Measurements from ENCODE around the gene FRYL. TPM values are rescaled to one million over a fixed set of nuclear protein-coding genes. Genes with fewer than 3 reads are reported as not detected.

The FRYL gene
- total RNA-seq, 2 donors from 2014 or later: 29.7 to 47.0 TPM

DNA sequence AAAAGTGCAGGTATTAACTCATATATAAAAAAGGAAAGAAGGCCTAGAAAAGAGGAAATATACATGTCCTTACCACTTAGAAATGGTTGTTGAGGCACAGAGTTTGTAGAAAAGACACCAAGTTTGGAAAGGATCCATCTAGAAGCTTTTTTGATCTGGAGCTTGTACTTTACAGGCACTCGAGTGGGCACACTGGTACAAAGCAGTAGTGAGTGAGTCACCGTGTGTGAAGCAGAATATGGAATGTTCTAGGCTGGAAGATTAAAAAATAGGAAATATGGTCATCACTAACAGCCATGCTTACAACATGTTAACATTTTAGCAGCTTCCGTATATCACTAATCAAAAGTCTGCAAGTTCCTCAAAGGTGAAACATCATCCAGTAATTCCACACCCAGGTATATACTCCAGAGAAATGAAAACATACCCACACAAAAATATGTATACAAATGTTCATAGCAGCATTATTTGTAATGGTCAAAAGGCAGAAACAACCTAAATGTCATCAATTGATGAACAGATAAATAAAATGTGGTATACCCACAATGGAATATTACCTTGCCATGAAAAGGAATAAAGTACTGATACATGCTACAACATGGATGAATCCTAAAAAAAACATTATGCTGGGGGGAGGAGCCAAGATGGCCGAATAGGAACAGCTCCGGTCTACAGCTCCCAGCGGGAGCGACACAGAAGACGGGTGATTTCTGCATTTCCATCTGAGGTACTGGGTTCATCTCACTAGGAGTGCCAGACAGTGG is 69.5 kb downstream of the FRYL start:
- Histone ChIP-seq H3K36me3 (replicated peaks in 1 of 2; ENCODE audit: insufficient read depth in 1 of 2, low read depth in 2 of 2) (peaks cover 0 to 9% of the 10 kb centered on the region in 2 donors), H3K4me3 (no peak overlapping the region), H3K27me3 (no peaks in the 10 kb centered on the region), H3K9me3 (no peaks in the 10 kb centered on the region), H3K4me1 (no peaks in the 10 kb centered on the region), H3K27ac (no peak overlapping the region)
- WGBS, 2 donors: 95 to 96% methylated on average over 8 of the region's 8 CpGs
- no peak for DNase-seq
- TF ChIP-seq POLR2A (IDR thresholded peaks at IDR 0.05): no peak
- TF ChIP-seq, protein P1, sequence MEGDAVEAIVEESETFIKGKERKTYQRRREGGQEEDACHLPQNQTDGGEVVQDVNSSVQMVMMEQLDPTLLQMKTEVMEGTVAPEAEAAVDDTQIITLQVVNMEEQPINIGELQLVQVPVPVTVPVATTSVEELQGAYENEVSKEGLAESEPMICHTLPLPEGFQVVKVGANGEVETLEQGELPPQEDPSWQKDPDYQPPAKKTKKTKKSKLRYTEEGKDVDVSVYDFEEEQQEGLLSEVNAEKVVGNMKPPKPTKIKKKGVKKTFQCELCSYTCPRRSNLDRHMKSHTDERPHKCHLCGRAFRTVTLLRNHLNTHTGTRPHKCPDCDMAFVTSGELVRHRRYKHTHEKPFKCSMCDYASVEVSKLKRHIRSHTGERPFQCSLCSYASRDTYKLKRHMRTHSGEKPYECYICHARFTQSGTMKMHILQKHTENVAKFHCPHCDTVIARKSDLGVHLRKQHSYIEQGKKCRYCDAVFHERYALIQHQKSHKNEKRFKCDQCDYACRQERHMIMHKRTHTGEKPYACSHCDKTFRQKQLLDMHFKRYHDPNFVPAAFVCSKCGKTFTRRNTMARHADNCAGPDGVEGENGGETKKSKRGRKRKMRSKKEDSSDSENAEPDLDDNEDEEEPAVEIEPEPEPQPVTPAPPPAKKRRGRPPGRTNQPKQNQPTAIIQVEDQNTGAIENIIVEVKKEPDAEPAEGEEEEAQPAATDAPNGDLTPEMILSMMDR (IDR thresholded peaks at IDR 0.05): no peak
- no peak for ATAC-seq
- intact Hi-C loops (cut with DNase I): no loop called here

DNA sequence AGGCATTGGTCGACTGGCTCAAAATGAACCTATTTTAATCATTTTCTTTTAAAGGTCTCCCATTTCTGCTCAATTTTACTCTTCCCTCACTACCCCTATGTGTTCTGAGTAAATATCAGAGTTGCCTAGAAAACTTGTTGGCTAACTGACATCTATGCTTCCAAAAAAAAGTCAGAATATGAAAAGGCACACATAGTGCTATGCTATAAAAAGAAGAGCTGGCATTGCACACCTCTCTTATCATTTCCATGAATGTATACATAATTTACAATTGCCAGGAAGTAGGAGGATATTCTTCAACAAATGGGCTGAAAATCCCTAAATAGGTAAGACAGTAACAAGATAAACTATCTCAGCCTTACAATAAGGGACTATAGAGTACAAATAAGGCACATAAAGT is 70.2 kb downstream of the FRYL start:
- Histone ChIP-seq H3K27me3 (no peaks in the 10 kb centered on the region), H3K27ac (no peak overlapping the region), H3K36me3 (replicated peaks in 1 of 2; ENCODE audit: insufficient read depth in 1 of 2, low read depth in 2 of 2) (peaks cover 0 to 9% of the 10 kb centered on the region in 2 donors), H3K4me1 (no peaks in the 10 kb centered on the region), H3K9me3 (no peaks in the 10 kb centered on the region), H3K4me3 (no peak overlapping the region)
- intact Hi-C loops (cut with DNase I): no loop called here
- DNase-seq (no peak), ATAC-seq (no peak)
- TF ChIP-seq, protein P1 (IDR thresholded peaks at IDR 0.05): no peak
- no peak for TF ChIP-seq POLR2A (IDR thresholded peaks at IDR 0.05)
- WGBS, 2 donors: 61 to 87% methylated on average over 1 of the region's 1 CpG

- Histone ChIP-seq H3K4me1 (no peaks in the 10 kb centered on the region), H3K27ac (no peak overlapping the region), H3K27me3 (no peaks in the 10 kb centered on the region), H3K4me3 (no peak overlapping the region), H3K9me3 (no peaks in the 10 kb centered on the region), H3K36me3 (replicated peaks in 1 of 2; ENCODE audit: insufficient read depth in 1 of 2, low read depth in 2 of 2) (peaks cover 0 to 9% of the 10 kb centered on the region in 2 donors)
- TF ChIP-seq, protein P1 (IDR thresholded peaks at IDR 0.05): no peak
- TF ChIP-seq POLR2A (IDR thresholded peaks at IDR 0.05): no peak
- no peak for ATAC-seq
- intact Hi-C loops (cut with DNase I): no loop called here
- WGBS, 2 donors: 98 to 99% methylated on average over 7 of the region's 7 CpGs
- no peak for DNase-seq
Measured at GRCh38 chr4:48708610-48709009, 71.5 kb downstream of the FRYL start.

GRCh38 chr4:48706736-48707135 is 73.3 kb downstream of the FRYL start:
- no peaks in the 10 kb centered on the region for H3K4me1 ChIP-seq
- no peak overlapping the region for H3K4me3 ChIP-seq
- peaks cover 0 to 9% of the 10 kb centered on the region in 2 donors for H3K36me3 ChIP-seq (replicated peaks in 1 of 2; ENCODE audit: insufficient read depth in 1 of 2, low read depth in 2 of 2)
- ATAC-seq (no peak), DNase-seq (peak in 2 of 4 donors; percentile 9 to 17)
- intact Hi-C loops (cut with DNase I): no loop called here
- TF ChIP-seq, protein P1 (IDR thresholded peaks at IDR 0.05): no peak
- TF ChIP-seq POLR2A (IDR thresholded peaks at IDR 0.05): no peak
- H3K9me3 ChIP-seq: no peaks in the 10 kb centered on the region
- no peaks in the 10 kb centered on the region for H3K27me3 ChIP-seq
- no peak overlapping the region for H3K27ac ChIP-seq

DNA sequence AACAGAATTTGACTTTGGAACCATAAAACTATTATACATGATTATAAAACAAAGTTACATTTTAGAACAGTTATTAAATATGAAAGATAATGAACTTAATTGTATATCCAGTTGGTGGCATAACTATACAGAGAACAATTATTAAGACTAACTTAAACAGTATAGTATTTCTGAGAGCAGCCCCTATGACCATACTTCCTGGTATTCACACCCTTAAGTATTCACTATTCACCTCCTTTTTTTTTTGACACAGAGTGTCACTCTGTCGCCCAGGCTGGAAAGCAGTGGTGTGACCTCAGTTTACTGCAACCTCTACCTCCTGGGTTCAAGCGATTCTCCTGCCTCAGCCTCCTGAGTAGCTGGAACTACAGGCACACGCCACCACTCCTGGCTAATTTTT is 74.5 kb downstream of the FRYL start:
- no peak for DNase-seq
- ATAC-seq: no peak
- TF ChIP-seq POLR2A (IDR thresholded peaks at IDR 0.05): no peak
- TF ChIP-seq, protein P1 (IDR thresholded peaks at IDR 0.05): no peak
- 93 to 97% methylated on average over 3 of the region's 3 CpGs for WGBS, 2 donors
- H3K4me3 ChIP-seq: no peak overlapping the region
- H3K27ac ChIP-seq: no peak overlapping the region
- intact Hi-C loops (cut with DNase I): no loop called here
- peaks cover 0 to 9% of the 10 kb centered on the region in 2 donors for H3K36me3 ChIP-seq (replicated peaks in 1 of 2; ENCODE audit: insufficient read depth in 1 of 2, low read depth in 2 of 2)
- H3K9me3 ChIP-seq: no peaks in the 10 kb centered on the region
- H3K4me1 ChIP-seq: no peaks in the 10 kb centered on the region
- H3K27me3 ChIP-seq: no peaks in the 10 kb centered on the region
